ENCODE results near the gene PRMT5.
"Not testable (repeated sequence)": the region's sequence is repeated elsewhere in the genome, so short reads cannot be mapped to it uniquely, and the experiment has no call there.

PRMT5 gene

GRCh38 chr14:22932146-22932545, 3.0 kb upstream of the PRMT5 start:
- DNase-seq (ENCODE audit: low read depth in 2 of 2), result no peak

- DNase-seq (ENCODE audit: low read depth in 2 of 2), result no peak
These were observed 787 bp upstream of the PRMT5 start for GRCh38 chr14:22929961-22930364.

- no peak for DNase-seq (ENCODE audit: low read depth in 2 of 2)
These were observed 706 bp downstream of the PRMT5 start for GRCh38 chr14:22928237-22929103.

GRCh38 chr14:22926316-22926715, 2.9 kb downstream of the PRMT5 start:
- DNase-seq (ENCODE audit: low read depth in 2 of 2), result no peak

GRCh38 chr14:22925513-22925912, 3.7 kb downstream of the PRMT5 start:
- DNase-seq (ENCODE audit: low read depth in 2 of 2), result no peak

- no peak for DNase-seq (ENCODE audit: low read depth in 2 of 2)
These were observed 5.4 kb downstream of the PRMT5 start for GRCh38 chr14:22923746-22924145.

GRCh38 chr14:22922294-22922693, 6.9 kb downstream of the PRMT5 start:
- no peak for DNase-seq (ENCODE audit: low read depth in 2 of 2)

GRCh38 chr14:22920697-22921096, 8.5 kb downstream of the PRMT5 start:
- no peak for DNase-seq (ENCODE audit: low read depth in 2 of 2)

- DNase-seq (ENCODE audit: low read depth in 2 of 2), result no peak
These were observed 9.6 kb downstream of the PRMT5 start for GRCh38 chr14:22919601-22919921.

- DNase-seq (ENCODE audit: low read depth in 2 of 2), result peak; percentile 98 to 100
These were observed 10.2 kb downstream of the PRMT5 start, which contains the start of gene RBM23 for GRCh38 chr14:22918804-22919600. Gene RBM23, minus strand, starts transcription at chr14:22919149.

- no peak for DNase-seq (ENCODE audit: low read depth in 2 of 2)
These were observed 13.2 kb downstream of the PRMT5 start for GRCh38 chr14:22915886-22916521.

- DNase-seq (ENCODE audit: low read depth in 2 of 2), result not testable (repeated sequence)
These were observed 14.3 kb downstream of the PRMT5 start for GRCh38 chr14:22914836-22915235.

GRCh38 chr14:22910916-22911315, 18.3 kb downstream of the PRMT5 start:
- DNase-seq (ENCODE audit: low read depth in 2 of 2), result no peak

- DNase-seq (ENCODE audit: low read depth in 2 of 2), result no peak
These were observed 20.6 kb downstream of the PRMT5 start for GRCh38 chr14:22908601-22909000.

GRCh38 chr14:22907429-22907828, 21.7 kb downstream of the PRMT5 start:
- no peak for DNase-seq (ENCODE audit: low read depth in 2 of 2)

- no peak for DNase-seq (ENCODE audit: low read depth in 2 of 2)
These were observed 23.1 kb downstream of the PRMT5 start for GRCh38 chr14:22906073-22906472.

- DNase-seq (ENCODE audit: low read depth in 2 of 2), result no peak
These were observed 23.5 kb downstream of the PRMT5 start for GRCh38 chr14:22905627-22906026.

GRCh38 chr14:22903742-22904087, 25.5 kb downstream of the PRMT5 start:
- DNase-seq (ENCODE audit: low read depth in 2 of 2), result no peak

GRCh38 chr14:22901799-22902198, 27.4 kb downstream of the PRMT5 start:
- DNase-seq (ENCODE audit: low read depth in 2 of 2), result no peak

- DNase-seq (ENCODE audit: low read depth in 2 of 2), result peak in 1 of 2 donors; percentile 52
These were observed 28.9 kb downstream of the PRMT5 start for GRCh38 chr14:22900081-22900799.

GRCh38 chr14:22898302-22899090, 30.7 kb downstream of the PRMT5 start:
- no peak for DNase-seq (ENCODE audit: low read depth in 2 of 2)
